SIG-M5 (cell line): ENCODE data around the gene GPATCH1.
"Not testable (repeated sequence)": the region's sequence is repeated elsewhere in the genome, so short reads cannot be mapped to it uniquely, and the experiment has no call there.

Experiments
- DNase-seq: peaks from one replicate; lab custom pipeline; 2025; lab: John Stamatoyannopoulos, UW

GPATCH1 gene

DNA sequence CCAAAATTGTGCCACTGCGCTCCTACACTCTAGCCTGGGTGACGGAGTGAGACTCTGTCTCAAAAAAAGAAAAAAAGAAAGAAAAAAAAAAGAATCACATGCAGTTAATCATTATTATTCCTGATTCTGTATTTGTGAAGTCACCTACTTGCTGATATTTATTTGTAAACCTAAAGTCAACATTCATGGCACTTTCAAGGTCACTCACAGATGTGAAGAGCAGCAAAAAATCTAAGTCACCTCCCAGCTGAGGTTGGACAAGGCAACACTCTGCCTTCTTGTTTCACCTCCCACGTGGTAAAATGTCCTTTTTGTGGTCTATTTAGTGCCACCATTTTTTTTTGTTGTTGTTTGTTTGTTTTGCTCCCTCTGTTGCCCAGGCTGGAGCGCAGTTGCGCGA is 77.4 kb downstream of the GPATCH1 start:
- DNase-seq: no peak

DNA sequence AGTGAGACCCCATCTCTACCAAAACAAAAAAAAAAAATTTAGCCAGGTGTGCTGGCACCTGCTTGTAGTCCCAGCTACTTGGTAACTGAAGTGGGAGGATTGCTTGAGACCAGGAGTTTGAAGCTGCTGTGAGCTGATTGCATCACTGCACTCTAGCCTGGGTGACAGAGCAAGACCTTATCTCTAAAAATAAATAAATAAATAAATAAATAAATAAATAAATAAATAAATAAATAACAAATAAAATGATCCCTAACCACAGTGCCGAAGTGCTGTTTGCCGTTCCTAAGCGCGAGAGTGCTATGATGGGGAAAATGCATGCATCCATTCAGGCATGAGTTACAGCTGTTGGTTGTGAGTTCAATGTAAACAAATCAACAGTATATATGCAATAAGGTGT is 78.2 kb downstream of the GPATCH1 start:
- no peak for DNase-seq

DNA sequence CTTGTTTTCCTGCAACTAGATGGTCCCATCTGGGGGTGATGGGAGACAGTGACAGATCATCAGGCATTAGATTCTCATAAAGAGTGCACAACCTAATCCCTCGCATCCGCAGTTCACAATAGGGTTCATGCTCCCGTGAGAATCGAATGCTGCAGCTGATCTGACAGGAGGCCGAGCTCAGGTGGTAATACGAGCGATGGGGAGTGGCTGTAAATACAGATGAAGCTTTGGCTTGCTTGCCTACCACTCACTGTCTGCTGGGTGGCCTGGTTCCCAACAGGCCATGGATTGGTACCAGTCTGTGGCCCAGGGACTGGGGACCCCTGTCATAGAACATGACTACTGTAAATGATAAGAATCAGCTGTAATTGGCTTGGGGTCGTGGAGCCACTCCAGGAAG is 78.9 kb downstream of the GPATCH1 start:
- DNase-seq: no peak

DNA sequence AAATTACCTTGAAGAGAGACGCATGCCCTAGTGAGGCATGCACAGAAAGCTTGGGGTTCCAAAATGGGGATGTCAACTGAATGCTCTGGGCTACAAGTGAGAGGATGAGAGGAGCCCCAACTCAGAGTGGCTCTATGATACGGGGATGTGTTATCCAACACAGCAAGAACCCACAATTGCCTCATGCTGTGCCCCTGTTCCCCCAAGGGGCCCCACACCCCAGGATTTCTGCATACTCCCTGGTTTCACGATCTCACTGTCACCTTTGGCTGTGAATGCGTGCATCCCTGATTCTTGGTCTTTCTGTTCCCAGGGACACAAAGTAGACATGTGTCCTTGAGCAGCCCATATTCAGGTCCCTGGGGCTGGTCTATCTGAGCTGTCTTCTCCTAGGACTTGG is 80.2 kb downstream of the GPATCH1 start:
- no peak for DNase-seq

DNA sequence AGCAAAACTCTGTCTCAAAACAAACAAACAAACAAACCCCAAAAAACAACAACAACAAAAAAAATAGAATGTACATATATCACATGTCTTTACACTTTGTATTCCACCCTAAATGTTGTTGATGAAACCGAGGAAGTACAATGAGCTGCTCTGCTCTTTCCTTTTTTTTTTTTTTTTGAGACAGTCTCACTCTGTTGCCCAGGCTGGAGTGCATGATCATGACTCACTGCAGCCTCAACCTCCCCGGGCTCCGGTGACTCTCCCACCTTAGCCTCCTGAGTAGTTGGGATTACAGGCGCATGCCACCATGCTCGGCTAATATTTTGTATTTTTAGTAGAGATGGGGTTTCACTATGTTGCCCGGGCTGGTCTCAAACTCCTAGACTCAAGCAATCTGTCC is 82.5 kb downstream of the GPATCH1 start:
- no peak for DNase-seq

DNA sequence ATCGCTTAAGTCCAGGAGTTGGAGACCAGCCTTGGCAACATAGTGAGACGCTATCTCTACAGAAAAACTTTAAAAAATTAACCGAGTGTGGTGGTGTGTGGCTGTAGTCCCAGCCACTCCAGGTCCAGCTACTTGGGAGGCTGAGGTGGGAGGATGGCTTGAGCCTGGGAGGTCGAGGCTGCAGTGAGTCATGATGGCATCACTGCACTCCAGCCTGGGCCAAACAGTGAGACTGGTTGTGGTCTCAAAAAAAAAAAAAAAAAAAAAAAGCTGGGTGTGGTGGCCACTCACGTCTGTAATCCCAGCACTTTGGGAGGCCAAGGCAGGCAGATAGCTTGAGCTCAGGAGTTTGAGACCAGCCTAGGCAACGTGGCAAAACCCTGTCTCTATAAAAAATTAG is 85.1 kb downstream of the GPATCH1 start:
- DNase-seq: not testable (repeated sequence)

DNA sequence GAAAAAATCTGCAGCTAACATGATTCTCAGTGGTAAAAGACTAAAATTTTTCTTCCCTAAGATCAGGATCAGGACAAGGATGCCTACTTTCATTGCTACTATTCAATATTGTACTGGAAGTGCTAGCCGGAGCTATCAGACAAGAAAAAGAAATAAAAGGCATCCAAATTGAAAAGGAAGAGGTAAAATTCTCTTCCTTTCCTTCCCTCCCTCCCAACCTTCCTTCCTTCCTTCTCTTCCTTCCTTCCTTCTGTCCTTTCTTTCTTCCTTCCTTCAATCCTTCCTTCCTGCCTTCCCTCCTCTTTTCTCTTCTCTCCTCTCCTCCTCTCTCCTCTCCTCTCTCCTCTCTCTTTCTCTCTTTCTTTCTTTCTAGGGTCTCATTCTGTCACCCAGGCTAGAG is 86.5 kb downstream of the GPATCH1 start:
- DNase-seq: no peak

DNA sequence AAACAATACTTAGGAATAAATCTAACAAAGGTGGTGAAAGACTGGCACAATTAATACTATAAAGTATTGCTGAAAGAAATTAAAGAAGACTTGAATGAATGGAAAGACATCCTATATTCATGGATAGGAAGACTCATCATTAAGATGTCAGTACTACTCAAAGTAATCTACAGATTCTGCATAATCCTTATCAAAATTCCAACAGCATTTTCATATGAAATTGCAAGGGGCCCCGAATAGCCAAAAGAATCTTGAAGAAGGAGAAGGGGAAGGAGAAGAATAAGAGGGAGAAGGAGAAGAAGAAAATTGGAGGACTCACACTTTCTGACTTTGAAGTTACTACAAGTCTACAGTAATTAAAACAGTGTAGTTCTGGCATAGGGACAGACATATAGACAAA is 87.5 kb downstream of the GPATCH1 start:
- DNase-seq: no peak

DNA sequence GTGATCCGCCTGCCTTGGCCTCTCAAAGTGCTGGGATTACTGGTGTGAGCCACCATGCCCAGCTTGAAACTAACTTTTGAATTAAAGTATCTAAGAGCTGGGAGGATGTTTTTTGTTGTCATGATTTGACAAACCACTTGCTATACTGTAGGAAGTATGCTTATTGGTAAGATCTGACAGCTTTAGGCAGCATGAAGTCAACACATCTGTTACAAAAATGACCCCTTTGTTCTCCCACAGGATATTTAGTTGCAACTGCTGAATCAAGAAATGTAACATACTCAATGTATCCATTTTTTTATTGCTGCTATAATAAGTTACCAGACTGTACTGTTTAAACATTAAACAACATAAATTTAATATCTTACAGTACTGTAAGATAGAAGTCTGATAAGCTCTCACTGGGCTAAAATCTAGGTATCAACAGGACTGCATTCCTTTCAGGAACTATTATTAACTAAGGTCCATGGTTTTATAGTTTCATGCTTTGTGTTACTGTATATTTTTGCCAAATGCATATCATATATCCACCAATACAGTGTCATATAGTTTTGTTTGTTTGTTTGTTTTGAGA is 90.3 kb downstream of the GPATCH1 start:
- DNase-seq: no peak

DNA sequence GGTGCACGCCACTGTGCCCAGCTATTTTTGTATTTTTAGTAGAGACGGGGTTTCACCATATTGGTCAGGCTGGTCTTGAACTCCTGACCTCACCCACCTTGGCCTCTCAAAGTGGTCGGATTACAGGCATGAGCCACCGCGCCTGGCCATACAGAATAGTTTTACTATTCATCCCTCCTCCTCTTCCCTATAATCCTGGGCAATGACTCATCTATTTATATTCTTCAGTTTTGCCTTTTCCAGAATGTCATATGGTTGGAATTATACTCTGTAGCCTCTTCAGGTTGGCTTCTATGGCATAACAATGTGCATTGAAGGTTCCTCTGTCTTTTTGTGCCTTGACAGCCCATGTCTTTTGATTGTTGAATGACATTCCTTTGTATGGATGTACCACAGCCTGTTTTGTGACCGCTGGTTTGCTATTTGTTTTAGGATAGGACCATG is 91.0 kb downstream of the GPATCH1 start:
- no peak for DNase-seq

DNA sequence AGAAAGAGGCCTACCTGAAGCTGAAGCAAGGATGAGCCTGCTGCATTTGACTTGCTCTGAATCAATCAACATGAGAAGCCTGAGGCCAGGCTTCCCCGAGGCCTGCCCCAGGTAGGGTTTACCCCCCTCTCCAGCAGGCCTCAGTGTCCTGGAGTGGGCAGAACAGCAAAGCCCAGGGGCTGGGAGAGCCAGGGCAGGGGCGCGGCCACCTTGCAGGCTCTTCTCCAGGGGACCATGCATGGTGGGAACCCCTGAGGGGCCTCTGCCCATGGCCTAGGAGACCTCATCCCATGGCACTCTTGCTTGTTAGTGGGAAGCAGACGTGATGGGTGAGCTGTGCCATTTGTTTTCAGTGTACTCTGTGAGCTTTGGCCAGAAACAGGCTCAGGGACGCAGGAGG is 93.2 kb downstream of the GPATCH1 start:
- DNase-seq: no peak

DNA sequence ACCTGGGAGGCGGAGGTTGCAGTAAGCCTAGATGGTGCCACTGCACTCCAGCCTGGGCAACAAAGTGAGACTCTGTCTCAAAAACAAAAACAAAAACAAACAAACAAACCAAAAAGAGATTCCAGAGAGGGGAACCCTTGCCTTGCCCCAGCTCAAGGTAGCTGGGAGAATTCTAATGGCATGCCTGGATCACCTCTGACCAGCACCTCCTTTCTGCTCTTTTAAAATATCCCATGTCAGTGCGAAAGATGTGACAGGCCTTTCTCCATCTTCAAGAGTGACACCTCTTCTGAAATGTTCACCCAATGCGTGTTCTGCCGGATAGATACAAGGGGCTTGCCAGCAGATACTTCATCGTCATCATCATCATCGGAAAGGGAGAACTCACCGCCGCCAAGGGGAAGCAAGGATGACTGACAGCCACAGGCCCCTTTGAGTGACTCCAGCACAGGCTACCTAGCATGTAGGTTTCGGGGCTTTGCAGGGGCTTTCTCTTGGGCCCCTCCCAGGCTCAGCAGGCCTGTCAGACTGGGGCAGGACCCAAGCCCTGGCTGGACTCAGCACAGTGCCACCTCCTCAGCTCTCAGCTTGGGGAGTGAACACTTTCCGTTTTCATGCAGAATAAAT is 94.3 kb downstream of the GPATCH1 start:
- no peak for DNase-seq

DNA sequence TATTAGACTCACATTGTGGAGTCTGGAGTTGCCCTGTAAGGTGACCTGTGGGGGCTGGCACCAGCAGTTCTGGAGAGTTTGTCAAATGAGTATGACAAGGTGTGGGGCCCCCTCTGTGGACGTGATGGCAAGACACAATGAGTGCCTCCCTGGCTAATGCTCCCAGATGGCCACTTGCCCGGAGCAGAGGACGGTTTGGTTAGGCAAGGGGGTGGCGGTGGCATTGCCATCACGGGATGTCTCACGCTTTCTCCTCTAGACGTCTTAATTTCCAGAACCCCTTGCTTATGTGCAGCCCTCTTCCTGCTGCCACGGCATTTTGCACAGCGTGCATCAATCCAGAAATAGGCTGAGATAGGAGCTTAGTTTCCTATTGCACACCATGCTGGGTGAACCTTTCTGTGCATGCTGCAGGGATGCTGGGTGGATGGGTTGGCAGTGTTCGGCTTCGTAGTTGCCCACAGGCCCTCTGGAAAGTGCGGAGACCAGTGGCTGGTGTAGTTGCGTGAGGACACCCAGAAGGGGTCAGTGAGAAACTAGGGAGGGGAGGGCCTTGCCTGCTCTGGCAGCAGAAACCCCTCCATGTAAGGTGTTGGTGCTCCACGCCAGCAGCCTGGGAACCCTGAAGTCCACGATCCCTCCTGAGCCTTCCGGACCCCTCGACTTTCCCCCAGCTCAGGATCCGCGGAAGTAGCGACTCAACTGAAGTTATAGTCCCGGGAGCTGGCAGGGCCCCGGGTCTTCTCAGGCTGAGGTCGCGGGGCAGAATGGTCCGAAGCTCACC is 95.1 kb downstream of the GPATCH1 start:
- no peak for DNase-seq

DNA sequence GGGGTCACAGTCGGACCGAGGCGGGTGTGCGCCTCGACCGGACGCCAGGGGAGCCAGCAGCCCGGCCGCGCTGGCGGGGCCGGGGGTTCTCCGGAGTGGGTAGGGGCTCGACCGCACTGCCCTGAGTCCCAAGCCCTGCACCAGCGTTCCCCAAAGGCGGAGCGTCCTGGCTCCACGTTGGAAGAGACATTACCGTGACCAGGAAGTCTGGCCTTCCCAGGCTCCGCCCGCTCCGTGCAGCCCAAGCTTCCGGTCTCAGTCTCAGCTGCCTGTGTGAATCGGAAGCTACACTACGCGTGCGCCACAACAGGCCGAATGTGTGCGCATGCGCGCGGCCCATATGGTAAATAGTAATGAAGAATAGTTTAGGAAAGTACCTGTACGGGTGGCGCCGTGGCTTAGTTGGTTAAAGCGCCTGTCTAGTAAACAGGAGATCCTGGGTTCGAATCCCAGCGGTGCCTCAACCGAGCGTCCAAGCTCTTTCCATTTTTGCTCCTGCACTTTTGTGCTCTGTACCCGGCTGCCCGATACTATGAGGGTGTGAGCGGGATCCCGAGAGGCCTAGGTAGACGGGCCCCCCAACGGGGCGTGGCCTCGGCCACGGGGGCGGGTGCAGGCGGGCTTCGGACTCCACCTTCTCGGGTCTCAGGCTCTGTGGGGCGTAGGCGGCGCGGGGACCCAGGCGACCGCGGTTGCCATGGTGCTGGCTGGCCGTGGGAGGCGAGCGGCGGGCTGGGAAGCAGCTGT is 95.9 kb downstream of the GPATCH1 start:
- peak; percentile 86 for DNase-seq

DNA sequence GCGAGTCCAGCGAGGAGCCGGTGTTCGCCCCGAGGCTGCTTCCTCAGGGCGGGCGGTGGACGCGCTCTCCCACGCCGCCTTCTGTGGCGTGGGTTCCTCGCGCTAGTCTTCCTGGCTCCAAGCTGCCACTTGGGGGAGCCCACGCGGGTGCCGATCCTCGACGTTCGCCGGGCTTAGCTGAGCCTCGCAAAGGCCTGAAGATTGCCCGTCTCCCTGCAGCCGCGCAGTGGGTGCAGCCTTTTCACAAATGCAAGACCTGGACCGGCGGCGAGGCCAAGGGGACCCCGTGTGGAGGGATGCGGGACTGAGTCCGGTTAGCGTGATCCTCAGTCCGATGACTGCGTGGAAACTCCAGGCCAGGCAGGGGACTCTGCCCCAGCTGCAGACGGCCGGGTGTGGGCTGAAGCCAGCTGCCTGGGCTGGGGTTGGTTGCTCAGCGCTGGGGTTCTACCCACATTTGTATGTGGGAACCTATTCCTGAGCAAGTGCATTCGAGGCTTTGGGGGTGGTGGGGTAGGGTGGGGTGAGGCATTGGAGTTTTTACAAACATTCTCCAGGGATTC is 96.5 kb downstream of the GPATCH1 start:
- no peak for DNase-seq
